ENCODE measurements around the gene SMYD3. TPM values are rescaled to one million over a fixed set of nuclear protein-coding genes. Genes with fewer than 3 reads are reported as not detected.

Gene SMYD3
- total RNA-seq, 2 donors from 2014 or later = 16.2 to 16.4 TPM

DNA sequence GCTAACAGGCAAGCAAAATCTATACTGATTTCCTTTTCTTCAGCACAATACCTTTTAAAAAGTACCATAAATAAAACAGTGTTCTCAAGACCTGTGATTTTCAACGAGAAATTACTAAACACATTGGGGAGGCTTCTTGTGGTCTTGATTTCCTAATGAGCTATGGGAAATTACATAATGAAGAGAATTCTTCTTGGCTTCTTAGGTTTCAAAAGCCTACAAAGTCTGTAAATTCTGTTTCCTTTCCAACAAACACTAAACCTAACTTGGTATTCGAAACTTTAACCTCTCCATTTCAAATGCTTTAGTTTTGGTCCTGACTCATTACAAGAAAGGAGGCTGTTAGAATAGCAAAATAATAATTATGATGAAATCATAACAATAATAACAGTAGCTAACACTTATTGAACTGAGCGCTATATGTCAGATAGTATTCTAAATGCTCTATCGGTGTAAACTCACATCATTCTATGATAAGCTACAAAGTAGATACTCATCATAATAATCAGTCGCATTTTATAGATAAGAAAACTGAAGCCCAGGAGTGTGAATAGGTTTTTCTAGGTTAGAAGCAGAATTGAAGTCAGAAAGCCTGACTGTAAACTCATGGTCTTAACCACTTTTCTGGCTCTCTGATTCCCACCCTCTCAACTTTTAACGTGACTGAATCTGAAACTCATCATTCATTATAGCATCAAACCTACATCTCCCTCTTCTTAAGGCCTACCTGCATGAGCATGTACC is 486.7 kb downstream of the SMYD3 start:
- no peaks in the 10 kb centered on the region for H3K36me3 ChIP-seq
- no peak overlapping the region for H3K9ac ChIP-seq (ENCODE audit: low read depth in 2 of 2, low read length in 2 of 2)
- TF ChIP-seq, protein P1, sequence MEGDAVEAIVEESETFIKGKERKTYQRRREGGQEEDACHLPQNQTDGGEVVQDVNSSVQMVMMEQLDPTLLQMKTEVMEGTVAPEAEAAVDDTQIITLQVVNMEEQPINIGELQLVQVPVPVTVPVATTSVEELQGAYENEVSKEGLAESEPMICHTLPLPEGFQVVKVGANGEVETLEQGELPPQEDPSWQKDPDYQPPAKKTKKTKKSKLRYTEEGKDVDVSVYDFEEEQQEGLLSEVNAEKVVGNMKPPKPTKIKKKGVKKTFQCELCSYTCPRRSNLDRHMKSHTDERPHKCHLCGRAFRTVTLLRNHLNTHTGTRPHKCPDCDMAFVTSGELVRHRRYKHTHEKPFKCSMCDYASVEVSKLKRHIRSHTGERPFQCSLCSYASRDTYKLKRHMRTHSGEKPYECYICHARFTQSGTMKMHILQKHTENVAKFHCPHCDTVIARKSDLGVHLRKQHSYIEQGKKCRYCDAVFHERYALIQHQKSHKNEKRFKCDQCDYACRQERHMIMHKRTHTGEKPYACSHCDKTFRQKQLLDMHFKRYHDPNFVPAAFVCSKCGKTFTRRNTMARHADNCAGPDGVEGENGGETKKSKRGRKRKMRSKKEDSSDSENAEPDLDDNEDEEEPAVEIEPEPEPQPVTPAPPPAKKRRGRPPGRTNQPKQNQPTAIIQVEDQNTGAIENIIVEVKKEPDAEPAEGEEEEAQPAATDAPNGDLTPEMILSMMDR (IDR thresholded peaks at IDR 0.05) = no peak
- no peak for DNase-seq
- no peak overlapping the region for H3K27ac ChIP-seq
- H3K4me3 ChIP-seq = no peak overlapping the region
- no peaks in the 10 kb centered on the region for H3K4me1 ChIP-seq
- H3K27me3 ChIP-seq = no peaks in the 10 kb centered on the region
- intact Hi-C loops (cut with DNase I) = no loop called here
- H3K9me3 ChIP-seq = no peaks in the 10 kb centered on the region

DNA sequence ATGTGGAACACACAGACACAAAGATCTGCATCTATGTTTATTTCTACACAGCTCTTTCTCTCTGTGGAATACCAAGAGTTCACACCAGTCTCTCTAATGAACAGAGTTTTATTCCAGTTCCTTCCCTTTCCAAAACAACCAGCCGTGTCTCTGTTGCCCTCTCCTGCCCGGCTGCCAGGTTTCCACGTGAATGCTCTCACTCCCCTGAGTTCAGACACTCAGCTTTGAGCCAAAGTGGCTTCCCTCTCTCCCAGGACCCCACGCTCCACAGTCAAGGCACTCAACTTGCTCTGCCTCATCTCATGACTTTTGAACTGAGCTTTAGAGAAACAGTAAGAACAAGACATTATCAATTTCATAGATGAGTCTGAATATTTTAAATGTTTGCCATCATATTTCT is 488.9 kb downstream of the SMYD3 start:
- Histone ChIP-seq H3K4me3 (no peak overlapping the region), H3K9me3 (no peaks in the 10 kb centered on the region), H3K36me3 (no peaks in the 10 kb centered on the region), H3K4me1 (no peaks in the 10 kb centered on the region), H3K9ac (ENCODE audit: low read depth in 2 of 2, low read length in 2 of 2) (no peak overlapping the region), H3K27ac (no peak overlapping the region), H3K27me3 (no peaks in the 10 kb centered on the region)
- no peak for DNase-seq
- intact Hi-C loops (cut with DNase I) = loop anchor here (10.0 kb wide), 1 partner anchor 267 kb away; no protein-coding TSS in a partner anchor
- TF ChIP-seq, protein P1 (IDR thresholded peaks at IDR 0.05) = no peak

DNA sequence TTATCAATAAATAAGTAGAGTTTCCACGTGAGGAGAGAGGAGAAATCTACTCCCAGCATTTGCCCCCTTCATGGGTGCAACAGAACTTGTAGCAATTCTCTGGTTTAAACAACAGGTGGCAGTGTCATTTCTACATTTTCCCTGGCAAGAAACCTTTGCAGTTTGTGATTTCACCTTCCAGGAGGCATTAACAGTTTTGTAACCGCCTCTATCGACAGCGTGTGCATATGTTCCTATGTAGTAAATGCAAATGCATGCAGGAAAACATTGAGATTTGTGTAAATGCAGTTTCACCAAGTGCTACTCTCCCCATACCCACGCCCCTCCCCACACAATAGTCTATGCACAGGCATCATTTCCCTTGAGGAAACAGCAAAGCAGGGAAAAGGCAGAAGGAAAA is 494.7 kb downstream of the SMYD3 start:
- Histone ChIP-seq H3K36me3 (no peaks in the 10 kb centered on the region), H3K9ac (ENCODE audit: low read depth in 2 of 2, low read length in 2 of 2) (no peak overlapping the region), H3K9me3 (no peaks in the 10 kb centered on the region), H3K4me3 (no peak overlapping the region), H3K27me3 (no peaks in the 10 kb centered on the region), H3K27ac (no peak overlapping the region), H3K4me1 (no peaks in the 10 kb centered on the region)
- DNase-seq = no peak
- intact Hi-C loops (cut with DNase I) = loop anchor here (5.0 to 10.0 kb wide), 2 partner anchors 272 to 440 kb away; no protein-coding TSS in a partner anchor
- TF ChIP-seq, protein P1 (IDR thresholded peaks at IDR 0.05) = peak; percentile 50

DNA sequence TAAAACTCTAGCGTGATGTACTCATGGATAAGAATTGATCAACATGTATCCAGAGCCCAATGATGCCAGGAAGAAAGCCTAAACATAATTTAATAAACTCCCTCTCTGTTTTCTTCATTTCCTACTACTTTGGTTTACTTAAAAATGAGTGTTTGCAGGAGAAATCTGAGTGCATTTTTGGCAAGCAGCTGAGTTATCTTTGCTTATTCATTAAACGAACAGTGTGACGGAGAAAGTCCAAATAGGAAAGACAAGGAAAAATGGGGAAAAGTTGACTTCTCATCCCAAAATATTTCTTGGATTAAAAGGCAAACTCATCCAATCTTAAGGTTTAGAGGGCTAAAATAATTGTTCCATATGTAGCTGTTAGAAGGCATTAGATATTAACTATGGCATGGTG is 496.7 kb downstream of the SMYD3 start:
- Histone ChIP-seq H3K36me3 (no peaks in the 10 kb centered on the region), H3K9me3 (no peaks in the 10 kb centered on the region), H3K27ac (no peak overlapping the region), H3K9ac (ENCODE audit: low read depth in 2 of 2, low read length in 2 of 2) (no peak overlapping the region), H3K4me3 (no peak overlapping the region), H3K27me3 (no peaks in the 10 kb centered on the region), H3K4me1 (no peaks in the 10 kb centered on the region)
- intact Hi-C loops (cut with DNase I) = loop anchor here (5.0 to 10.0 kb wide), 2 partner anchors 274 to 442 kb away; no protein-coding TSS in a partner anchor
- TF ChIP-seq, protein P1 (IDR thresholded peaks at IDR 0.05) = no peak
- DNase-seq = no peak

DNA sequence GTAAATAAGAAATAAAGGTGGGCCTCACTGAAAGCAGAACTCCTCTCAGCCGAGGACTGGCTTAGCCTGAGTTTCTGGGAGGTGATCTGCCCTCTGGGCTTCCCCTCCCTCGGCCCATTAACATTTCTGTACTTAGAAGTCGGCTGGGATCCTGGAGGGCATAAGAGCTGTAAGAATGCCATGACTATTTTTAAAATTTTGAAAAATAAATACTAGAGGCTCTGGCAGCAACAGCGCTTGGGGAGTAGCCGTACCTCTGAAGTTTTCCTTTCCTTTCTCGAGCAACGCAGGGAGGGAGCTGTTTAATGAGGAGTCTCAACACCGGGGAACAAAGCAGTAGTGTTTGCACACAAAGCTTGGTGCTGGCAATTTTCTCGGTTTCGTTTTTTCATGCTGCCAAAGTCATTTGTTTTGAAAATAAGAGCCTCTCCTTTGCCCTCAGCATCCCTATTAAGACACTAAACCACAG is 498.7 kb downstream of the SMYD3 start:
- Histone ChIP-seq H3K36me3 (no peaks in the 10 kb centered on the region), H3K27me3 (no peaks in the 10 kb centered on the region), H3K9ac (ENCODE audit: low read depth in 2 of 2, low read length in 2 of 2) (no peak overlapping the region), H3K4me3 (no peak overlapping the region), H3K9me3 (no peaks in the 10 kb centered on the region), H3K4me1 (no peaks in the 10 kb centered on the region), H3K27ac (no peak overlapping the region)
- TF ChIP-seq, protein P1 (IDR thresholded peaks at IDR 0.05) = no peak
- intact Hi-C loops (cut with DNase I) = loop anchor here (5.0 kb wide), 1 partner anchor 861 kb away; no protein-coding TSS in a partner anchor
- no peak for DNase-seq
